ENCODE results near the gene SLC2A3. TPM values are rescaled to one million over a fixed set of nuclear protein-coding genes. Genes with fewer than 3 reads are reported as not detected.
"Not testable (repeated sequence)": the region's sequence is repeated elsewhere in the genome, so short reads cannot be mapped to it uniquely, and the experiment has no call there.

The SLC2A3 gene
- polyA plus RNA-seq, 1 donor, result 21.1 TPM

DNA sequence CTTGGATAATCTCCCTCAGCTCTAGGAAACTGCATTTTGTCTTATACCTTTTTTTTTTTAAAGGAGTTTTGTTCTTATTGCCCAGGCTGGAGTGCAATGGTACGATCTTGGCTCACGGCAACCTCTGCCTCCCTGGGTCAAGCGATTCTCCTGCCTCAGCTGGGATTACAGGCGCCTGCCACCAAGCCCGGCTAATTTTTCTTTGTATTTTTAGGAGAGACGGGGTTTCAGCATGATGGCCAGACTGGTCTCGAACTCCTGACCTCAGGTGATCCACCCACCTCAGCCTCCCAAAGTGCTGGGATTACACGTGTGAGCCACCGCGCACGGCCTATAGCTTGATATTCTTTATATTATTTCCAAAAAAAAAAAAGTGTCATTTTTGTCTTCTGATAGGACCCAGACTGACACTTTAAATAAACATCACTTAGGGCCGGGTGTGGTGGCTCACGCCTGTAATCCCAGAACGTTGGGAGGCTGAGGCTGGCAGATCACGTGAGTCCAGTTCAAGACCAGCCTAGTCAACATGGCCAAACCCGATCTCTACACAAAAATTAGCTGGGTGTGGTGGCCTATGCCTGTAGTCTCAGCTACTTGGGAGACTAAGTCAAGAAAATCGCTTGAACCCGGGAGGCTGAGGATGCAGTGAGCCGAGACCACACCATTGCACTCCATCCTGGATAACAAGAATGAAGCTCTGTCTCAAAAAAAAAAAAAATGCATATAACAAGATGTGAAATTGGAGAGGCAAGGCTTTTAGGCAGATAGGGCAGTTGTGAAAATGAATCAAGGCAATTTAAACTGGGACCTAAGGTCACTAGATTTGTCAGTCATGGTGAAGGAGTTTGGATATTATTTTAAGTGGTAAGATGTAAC, 18.4 kb downstream of the SLC2A3 start:
- no peak for DNase-seq

DNA sequence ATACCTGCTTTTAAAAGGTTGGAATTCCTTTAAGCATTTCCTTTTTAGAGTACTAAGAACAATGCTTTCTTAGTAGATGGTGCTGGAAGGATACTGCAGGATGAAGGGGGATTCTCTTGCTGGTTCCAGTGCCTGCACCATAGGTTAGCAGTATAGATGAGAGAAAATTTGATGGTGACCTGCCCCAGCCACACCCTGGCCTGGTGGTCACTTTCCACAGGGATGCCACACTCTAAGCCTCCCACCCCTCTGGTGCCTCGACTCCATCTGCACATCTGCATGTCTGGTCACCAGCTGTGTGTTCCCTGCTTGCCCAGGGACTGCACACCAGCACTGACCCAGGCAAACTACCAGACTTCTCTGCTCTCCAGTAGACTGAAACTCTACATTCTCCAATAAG, 19.1 kb downstream of the SLC2A3 start:
- no peak for DNase-seq

DNA sequence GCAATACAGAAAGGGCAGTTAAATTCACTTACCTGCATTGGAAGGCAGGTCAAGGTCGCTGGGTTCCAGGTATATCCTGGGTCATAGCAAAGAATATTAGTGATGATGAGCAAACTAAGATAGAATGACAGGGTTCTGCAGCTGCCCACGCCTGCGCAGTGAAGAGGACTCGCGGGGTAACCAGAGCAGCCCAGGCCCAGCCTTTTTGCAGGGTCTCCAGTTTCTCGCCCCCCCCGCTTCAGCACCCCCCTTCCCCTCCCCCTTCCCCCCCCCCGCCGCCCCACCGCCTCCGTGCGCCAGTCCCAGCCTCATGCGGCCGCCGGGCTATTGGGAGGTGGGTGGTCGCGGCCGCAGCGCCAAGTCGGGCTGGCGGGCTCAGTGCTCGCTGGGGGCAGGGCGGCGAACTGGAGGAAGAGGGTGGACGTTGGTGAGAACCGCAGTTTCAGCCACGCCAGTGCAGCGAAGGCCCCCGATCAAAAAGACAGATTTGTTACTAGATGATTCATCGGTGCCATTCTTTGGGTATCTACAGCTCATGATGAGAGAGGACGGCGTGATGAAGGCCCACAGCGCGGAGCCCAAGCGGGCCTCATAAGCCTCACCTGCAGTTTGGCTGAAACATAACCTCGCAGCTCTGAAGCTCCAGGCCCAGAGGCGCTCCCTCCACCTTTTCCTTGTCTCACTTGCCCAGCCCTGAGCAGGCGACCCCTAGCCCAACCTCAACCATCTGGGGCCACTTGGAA, 20.2 kb downstream of the SLC2A3 start:
- no peak for DNase-seq

DNA sequence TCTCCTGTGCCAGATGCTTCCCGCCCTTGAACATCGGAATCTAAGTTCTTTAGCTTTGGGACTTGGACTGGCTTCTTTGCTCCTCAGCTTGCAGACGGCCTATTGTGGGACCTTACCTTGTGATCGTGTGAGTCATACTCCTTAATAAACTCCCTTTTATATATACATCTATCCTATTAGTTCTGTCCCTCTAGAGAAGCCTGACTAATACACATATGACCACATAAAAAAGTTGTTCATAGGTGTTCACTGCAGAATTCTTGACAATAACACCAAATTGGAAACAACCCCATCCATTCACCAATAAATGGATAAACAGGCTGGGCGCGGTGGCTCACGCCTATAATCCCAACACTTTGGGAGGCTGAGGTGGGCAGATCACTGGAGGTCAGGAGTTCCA, 25.9 kb downstream of the SLC2A3 start:
- not testable (repeated sequence) for DNase-seq

DNA sequence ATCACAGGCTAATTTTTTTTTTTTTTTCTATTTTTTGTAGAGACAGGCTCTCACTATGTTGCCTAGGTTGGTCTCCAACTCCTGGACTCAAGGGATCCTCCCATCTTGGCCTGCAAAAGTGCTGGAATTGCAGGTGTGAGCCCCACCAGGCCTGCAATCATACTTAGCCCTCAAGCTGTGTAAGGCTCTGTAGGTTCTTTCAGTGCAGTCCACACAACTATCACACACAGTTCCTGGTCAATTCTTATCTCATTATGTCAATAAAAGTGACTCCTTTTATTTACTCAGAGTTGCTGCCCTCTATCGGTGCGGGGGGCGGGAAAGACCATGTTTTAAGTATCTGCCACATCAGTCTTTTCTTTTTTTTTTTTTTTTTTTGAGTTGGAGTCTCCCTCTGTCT, 29.0 kb downstream of the SLC2A3 start:
- DNase-seq, result no peak

DNA sequence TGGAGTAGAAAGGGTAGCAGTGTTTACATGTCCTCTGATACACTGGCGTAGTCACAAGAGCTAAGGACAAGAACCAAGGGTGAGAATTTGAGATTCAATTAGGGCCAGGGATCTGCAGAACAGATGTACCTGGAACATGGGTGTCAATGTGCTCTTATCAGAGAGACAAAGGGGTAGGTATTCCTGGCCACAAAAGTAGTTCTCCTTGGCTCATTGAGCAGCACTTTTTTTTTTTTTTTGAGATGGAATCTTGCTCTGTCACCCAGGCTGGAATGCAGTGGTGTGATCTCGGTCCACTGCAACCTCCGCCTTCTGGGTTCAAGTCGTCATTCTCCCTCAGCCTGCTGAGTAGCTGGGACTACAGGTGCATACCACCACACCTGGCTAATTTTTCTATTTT, 29.7 kb downstream of the SLC2A3 start:
- DNase-seq, result not testable (repeated sequence)

DNA sequence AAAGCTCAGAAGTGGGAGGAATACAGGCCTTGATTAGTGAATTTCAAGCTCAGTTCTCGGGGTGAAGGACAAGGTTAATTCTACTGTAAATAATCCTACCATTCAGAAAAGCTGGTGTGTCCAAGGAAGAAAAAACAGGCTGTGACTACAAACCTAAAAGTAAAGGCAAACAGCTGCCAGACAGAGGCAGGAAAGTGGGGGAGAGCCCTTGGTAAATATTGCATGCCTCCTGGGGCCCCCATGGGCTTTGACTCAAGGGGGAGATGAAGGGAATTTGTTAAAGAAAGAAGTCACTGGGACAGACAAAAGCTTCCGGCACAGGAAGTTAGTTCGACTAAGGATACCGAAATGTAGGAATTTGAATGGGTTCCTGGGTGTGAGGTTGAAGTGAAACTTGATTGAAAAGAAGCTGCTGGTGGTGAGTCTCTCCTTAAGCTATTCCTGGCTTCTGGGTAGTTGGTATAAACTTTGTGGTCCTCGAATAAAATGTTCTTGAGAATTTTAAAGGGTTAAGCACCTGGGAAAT, 30.3 kb downstream of the SLC2A3 start:
- DNase-seq, result peak; percentile 57

DNA sequence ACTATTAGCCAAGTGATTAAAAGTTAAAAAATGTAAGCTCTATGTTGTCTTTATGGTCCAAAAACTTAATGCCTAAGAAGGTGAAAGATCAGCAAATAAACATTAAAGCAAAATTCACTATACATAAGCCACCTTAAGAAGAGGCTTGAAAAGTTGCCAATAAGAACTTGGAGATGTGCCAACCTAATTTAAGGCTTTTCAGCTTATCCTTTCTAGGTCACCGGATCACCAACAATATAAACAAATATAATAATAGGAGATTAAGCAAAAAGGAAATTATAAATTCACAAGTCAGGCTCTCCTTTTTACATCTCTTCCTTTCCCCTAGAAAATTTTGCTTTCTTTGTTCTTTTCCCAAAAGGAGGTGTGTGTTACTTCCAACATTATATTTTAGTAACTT, 30.9 kb downstream of the SLC2A3 start:
- peak; percentile 58 for DNase-seq

DNA sequence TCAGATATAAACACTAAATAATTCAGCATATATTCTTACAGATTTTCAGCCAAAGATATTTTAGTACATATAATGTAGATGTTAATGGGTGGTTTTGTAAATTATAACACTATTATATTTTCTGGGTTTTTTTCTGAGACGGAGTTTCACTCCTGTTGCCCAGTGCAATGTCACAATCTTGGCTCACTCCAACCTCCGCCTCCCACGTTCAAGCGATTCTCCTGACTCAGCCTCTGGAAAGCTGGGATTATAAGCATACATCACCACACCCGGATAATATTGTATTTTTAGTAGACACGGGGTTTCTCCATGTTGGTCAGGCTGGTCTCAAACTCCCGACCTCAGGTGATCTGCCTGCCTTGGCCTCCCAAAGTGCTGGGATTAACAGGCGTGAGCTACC, 33.6 kb downstream of the SLC2A3 start:
- not testable (repeated sequence) for DNase-seq

DNA sequence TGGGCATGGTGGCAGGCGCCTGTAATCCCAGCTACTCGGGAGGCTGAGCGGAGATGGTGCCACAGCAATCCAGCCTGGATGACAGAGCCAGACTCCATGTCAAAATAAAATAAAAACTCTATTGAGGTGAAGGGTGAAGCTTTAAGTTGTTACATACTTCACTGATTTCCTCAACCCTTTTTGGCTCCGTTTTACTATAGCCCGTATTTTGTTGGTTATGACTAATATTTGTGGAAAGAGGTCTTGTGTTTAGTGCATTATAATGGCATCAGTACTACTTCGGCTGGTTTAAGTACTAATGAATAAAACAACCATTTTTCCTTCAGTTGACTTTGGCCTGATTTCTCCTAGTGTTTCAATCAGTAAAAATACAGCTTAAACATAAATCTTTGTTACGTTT, 36.2 kb downstream of the SLC2A3 start:
- no peak for DNase-seq

DNA sequence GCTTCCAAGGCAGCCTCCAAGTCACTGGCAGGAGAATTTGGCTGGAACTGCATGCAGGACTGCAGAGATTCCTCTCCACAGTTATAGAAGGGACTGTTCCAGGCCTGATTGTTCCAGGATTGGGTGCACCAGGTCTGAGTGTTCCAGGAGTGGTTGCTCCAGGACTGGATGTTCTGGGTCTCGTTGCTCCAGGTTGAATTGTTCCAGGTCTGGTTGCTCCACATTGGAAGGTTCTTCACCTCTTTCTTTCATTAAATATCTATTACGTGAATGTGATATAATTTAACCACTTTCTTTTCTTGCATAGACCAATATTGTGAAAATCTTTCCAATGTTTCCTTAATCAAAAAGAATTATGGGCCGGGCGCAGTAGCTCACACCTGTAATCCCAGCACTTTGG, 39.3 kb downstream of the SLC2A3 start:
- DNase-seq, result not testable (repeated sequence)

DNA sequence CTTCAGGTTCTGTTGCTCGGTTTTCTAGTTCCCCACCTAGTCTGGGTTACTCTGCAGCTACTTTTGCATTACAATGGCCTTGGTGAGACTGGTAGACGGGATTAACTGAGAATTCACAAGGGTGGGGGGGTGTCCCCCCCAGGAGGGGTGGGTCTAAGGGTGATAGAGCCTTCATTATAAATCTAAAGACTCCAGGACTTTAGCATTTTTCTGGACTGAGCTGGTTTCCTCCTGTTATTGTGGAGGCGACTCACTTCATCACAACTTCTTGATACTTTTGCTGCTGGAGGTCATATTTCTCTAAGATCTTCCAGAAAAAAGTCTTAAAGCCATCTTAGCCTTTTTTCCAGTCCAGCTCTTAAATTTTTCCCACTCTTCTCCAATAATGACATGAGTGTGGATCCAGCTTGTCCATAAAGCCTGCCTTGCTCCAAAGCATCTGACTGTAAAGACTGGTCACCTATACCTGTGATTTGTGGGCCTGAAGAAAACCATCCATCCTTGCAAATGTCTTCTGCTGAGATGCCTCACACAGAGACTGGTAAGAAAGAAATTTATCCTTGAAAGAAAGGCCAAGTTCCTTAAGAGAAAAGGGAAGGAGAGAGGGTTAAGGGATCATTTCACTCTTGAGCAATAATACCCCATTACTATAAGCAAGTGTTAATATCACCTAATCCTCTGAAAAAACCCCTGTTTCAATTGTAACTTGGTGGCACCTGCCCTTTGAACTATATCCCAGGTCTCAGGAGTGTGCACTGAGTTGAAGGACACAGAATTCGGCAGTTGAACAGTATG, 43.6 kb downstream of the SLC2A3 start:
- no peak for DNase-seq

DNA sequence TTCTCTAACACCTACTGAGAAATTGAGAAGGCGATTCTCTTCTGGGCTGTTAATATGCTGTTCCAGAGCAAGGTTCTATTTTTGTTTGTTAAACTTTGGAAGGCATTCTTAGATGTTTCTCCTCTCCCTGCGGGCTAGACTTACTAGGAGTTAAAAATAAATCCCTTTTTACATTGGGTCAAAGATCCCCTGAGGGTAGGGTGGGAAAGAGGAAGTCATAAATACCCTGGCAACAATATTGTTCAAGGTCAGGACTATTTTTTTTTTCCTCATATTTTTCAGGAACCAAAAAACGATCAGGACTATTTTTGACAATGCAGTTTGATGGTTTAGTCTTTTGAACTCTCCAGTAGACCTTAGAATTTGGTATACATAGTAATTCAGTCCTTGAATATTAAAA, 51.3 kb downstream of the SLC2A3 start:
- no peak for DNase-seq

DNA sequence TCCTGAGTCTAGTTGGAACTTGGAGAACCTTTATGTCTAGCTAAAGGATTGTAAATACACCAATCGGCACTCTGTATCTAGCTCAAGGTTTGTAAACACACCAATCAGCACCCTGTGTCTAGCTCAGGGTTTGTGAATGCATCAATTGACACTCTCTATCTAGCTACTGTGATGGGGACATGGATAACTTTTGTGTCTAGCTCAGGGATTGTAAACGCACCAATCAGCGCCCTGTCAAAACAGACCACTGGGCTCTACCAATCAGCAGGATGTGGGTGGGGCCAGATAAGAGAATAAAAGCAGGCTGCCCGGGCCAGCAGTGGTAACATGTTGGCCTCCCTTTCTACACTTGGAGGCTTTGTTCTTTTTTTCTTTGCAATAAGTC, 54.3 kb downstream of the SLC2A3 start:
- not testable (repeated sequence) for DNase-seq

DNA sequence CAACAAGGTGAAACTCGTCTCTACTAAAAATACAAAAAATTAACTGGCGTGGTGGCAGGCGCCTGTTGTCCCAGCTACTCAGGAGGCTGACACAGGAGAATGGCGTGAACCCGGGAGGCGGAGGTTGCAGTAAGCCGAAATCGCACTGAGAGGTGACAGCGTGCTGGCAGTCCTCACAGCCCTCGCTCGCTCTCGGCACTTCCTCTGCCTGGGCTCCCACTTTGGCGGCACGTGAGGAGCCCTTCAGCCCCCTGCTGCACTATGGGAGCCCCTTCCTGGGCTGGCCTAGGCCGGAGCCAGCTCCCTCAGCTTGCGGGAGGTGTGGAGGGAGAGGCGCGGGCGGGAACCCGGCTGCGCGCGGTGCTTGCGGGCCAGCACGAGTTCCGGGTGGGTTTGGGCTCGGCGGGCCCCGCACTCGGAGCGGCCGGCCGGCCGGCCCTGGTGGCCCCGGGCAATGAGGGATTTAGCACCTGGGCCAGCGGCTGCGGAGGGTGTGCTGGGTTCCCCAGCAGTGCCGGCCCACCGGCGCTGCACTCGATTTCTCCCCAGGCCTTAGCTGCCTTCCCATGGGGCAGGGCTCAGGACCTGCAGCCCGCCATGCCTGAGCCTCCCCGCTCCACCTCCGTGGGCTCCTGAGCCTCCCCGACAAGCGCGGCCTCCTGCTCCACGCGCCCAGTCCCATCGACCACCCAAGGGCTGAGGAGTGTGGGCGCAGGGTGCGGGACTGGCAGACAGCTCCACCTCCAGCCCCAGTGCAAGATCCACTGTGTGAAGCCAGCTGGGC, 54.8 kb downstream of the SLC2A3 start:
- DNase-seq, result not testable (repeated sequence)

DNA sequence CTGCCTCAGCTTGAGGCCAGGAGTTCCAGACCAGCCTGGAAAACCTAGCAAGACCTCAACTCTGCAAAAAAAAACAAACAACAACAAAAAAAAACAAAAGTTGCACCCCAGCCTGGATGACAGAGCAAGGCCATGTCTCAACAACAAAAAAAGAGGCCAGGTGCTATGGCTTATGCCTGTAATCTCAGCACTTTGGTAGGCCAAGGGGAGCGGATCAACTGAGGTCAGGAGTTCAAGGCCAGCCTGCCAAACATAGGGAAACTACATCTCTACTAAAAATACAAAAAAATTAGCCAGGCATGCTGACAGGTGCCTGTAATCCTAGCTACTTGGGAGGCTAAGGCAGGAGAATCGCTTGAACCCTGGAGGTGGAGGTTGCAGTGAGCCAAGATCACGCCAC, 56.7 kb downstream of the SLC2A3 start:
- DNase-seq, result no peak

DNA sequence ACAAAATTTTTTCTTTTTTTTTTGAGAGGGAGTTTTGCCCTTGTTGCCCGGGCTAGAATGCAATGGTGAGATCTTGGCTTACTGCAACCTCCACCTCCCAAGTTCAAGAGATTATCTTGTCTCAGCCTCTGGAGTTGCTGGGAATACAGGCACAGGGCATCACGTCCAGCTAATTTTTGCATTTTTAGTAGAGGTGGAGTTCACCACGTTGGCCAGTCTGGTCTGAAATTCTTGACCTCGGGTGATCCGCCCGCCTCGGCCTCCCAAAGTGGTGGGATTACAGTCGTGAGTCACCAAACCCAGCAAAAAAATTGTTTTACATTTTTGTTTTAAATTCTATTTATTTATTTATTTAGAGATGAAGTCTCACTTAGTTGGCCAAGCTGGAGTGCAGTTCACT, 58.6 kb downstream of the SLC2A3 start:
- no peak for DNase-seq

DNA sequence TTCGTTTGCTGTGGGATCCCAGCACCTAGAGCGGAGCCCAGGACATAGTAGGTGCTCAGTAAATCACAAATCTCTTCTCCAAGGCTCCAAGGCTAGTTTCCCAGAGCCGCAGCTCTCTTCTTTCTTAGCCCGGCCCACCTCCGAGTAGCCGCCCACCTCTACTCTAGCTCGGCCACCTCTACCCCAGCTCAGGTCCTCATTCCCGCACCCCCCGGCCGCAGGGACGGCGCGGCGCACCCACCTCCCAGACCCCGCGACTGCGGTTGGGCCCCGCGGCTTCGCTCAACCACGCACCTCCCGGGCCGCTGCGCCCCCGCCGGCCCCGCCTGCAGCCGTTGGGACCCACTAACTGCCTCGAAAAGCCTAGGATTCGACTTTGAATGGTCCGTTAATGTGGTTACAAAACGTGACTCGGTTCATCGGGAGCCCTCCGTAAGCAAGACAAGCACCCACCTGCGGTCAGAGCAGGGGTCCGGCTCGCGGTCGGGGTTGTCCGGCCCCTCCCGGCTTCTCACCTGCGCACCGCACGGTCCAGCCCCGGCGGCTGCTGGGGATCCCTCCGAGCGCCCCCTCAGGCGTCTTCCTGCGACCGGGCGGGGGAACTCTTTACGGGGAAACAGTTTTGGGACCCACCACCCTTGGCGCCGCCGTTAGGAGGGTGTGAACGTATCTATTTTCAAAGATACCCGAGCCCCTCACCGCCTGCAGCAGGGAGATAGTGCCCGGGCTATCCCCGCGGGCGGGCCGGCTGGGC, 63.2 kb downstream of the SLC2A3 start, which contains the start of gene SLC2A14:
SLC2A14 (minus strand) TSS at position 350 of the 754 bp plus-strand sequence. CDS start 3,035 bp downstream, outside the sequence.
- no peak for DNase-seq

DNA sequence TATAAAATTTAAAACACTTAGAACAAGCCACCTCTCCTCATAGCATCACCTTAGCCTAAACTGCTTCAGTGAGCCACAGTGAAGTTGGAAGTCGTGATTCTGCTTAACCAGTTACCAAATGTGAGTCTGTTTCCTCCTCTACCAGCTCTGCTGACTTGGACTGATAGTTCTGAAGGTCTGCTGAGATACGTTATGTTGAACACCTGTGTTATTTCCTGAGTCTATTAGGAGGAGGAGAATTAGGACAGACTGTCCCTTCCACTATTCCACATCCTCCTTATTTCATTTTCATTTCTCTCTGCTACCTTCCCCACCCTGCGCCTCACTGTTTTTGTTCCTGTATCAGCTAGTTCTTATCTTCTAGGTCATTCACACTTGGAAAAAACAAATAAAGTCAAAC, 65.7 kb downstream of the SLC2A3 start:
- DNase-seq, result no peak

All from left kidney (tissue), 2 donors.